ENCODE data around the gene GPR161. TPM values are rescaled to one million over a fixed set of nuclear protein-coding genes. Genes with fewer than 3 reads are reported as not detected.

GPR161 gene
- total RNA-seq, 1 donor from 2014 or later, result 21.9 TPM

DNA sequence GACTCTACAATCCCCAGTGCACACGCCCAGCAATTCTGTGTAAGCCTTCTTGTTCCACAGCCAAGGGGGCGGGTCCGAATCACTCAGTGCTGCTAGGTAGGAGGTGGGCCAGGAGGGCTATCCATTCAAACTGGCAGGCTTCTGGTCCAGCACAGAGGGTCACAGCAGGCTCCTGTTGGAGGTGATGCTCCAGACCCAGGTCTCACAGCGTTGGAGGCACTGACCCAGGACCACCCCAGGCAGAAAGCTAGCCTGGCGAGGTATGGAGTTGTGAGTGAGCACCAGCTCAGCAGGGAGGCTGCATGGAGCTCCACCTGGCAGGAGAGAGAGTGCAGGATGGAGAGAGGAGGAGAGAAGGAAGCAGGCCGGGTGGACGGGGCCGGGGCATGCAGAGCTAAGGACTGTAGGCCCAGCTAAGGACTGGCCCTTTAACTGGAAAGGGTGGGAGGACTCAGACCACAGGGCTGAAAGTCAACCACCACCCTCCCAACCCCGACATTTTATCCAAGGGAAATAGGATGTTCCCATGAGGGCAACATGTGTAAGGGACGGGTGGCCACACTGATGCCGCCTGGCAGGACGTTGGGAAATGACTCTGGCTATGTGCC is 38.7 kb downstream of the GPR161 start:
- Histone ChIP-seq H3K4me1 (ENCODE audit: insufficient read depth, low read length) (peaks cover 5% of the 10 kb centered on the region), H3K4me2 (ENCODE audit: low read length) (no peak overlapping the region), H3K36me3 (ENCODE audit: insufficient read depth, low read length) (no peaks in the 10 kb centered on the region), H2AFZ (ENCODE audit: low read depth, low read length) (no peak overlapping the region), H4K20me1 (ENCODE audit: insufficient read depth, low read length) (no peaks in the 10 kb centered on the region), H3K9me3 (ENCODE audit: insufficient read depth, low read depth, low read length) (no peaks in the 10 kb centered on the region), H3K27ac (ENCODE audit: low read depth, low read length) (no peak overlapping the region), H3K27me3 (ENCODE audit: insufficient read depth, low read length) (no peaks in the 10 kb centered on the region), H3K4me3 (ENCODE audit: insufficient read depth, low read depth, low read length) (no peak overlapping the region), H3K79me2 (ENCODE audit: insufficient read depth, low read length) (no peaks in the 10 kb centered on the region), H3K9ac (ENCODE audit: low read length) (no peak overlapping the region)
- Mint-ChIP-seq H3K36me3 (ENCODE audit: low read depth, unreplicated experiment) (peaks cover 18% of the 10 kb centered on the region), H3K4me1 (ENCODE audit: low read depth, unreplicated experiment) (peaks cover 8% of the 10 kb centered on the region), H3K27me3 (ENCODE audit: low read depth, unreplicated experiment) (no peaks in the 10 kb centered on the region), H3K4me3 (ENCODE audit: unreplicated experiment) (no peak overlapping the region), H3K27ac (ENCODE audit: unreplicated experiment) (no peak overlapping the region), H3K9me3 (ENCODE audit: unreplicated experiment) (no peaks in the 10 kb centered on the region)
- TF ChIP-seq, protein P1, sequence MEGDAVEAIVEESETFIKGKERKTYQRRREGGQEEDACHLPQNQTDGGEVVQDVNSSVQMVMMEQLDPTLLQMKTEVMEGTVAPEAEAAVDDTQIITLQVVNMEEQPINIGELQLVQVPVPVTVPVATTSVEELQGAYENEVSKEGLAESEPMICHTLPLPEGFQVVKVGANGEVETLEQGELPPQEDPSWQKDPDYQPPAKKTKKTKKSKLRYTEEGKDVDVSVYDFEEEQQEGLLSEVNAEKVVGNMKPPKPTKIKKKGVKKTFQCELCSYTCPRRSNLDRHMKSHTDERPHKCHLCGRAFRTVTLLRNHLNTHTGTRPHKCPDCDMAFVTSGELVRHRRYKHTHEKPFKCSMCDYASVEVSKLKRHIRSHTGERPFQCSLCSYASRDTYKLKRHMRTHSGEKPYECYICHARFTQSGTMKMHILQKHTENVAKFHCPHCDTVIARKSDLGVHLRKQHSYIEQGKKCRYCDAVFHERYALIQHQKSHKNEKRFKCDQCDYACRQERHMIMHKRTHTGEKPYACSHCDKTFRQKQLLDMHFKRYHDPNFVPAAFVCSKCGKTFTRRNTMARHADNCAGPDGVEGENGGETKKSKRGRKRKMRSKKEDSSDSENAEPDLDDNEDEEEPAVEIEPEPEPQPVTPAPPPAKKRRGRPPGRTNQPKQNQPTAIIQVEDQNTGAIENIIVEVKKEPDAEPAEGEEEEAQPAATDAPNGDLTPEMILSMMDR (IDR thresholded peaks at IDR 0.05; ENCODE audit: insufficient read depth, low read depth, low read length), result no peak
- TF ChIP-seq EZH2 (IDR thresholded peaks at IDR 0.05; ENCODE audit: insufficient read depth, low read length), result no peak
- no peak for DNase-seq (ENCODE audit: low read depth)
- no peak for FAIRE-seq

DNA sequence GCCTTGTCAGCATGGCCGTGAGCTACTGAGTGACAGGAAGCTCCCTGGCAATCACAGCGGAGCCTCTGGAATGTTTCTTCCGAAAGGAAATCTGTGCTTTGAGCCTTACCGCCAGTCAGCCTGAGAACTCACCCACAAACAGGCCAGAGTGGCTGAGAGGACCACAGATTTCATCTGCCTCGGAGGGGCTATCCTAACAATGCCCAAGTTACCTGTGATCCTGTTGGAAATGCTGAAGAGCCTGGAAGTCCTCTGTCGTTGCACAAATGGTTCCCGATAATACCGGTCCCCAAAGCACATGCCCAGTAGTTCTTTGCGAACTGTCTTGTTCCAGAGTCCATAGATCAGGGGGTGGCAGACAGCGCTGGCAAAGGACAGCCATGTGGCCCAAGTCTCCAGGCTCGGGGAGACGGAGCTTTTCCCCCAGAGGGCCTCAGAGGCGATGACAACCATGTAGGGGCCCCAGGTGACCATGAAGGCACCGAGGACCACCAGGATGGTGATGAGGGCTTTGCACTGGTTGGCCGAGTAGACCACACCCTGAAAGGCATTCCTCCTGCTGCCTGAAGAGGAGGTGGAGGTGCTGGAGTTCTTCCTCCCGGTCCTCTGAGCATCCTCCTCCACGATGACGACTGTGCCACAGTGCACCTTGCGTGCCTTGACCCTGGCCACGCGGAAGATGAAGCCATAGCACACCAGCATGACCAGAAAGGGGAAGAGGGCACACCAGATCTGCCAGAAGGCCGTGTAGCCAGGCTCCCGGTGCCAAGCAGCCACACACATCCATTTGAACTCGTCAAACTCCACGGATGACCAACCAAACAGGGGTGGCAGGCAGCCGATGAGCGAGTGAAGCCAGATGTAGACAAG is 40.2 kb downstream of the GPR161 start:
- no peaks in the 10 kb centered on the region for H3K79me2 ChIP-seq (ENCODE audit: insufficient read depth, low read length)
- no peak overlapping the region for H3K4me3 Mint-ChIP-seq (ENCODE audit: unreplicated experiment)
- H4K20me1 ChIP-seq (ENCODE audit: insufficient read depth, low read length), result no peaks in the 10 kb centered on the region
- peaks cover 5% of the 10 kb centered on the region for H3K4me1 ChIP-seq (ENCODE audit: insufficient read depth, low read length)
- FAIRE-seq (no peak), DNase-seq (ENCODE audit: low read depth) (no peak)
- TF ChIP-seq, protein P1 (IDR thresholded peaks at IDR 0.05; ENCODE audit: insufficient read depth, low read depth, low read length), result no peak
- no peak for TF ChIP-seq EZH2 (IDR thresholded peaks at IDR 0.05; ENCODE audit: insufficient read depth, low read length)
- no peaks in the 10 kb centered on the region for H3K27me3 Mint-ChIP-seq (ENCODE audit: low read depth, unreplicated experiment)
- H3K4me2 ChIP-seq (ENCODE audit: low read length), result no peak overlapping the region
- no peak overlapping the region for H3K9ac ChIP-seq (ENCODE audit: low read length)
- peaks cover 18% of the 10 kb centered on the region for H3K36me3 Mint-ChIP-seq (ENCODE audit: low read depth, unreplicated experiment)
- H2AFZ ChIP-seq (ENCODE audit: low read depth, low read length), result no peak overlapping the region
- no peaks in the 10 kb centered on the region for H3K36me3 ChIP-seq (ENCODE audit: insufficient read depth, low read length)
- no peak overlapping the region for H3K27ac ChIP-seq (ENCODE audit: low read depth, low read length)
- H3K27me3 ChIP-seq (ENCODE audit: insufficient read depth, low read length), result no peaks in the 10 kb centered on the region
- H3K9me3 ChIP-seq (ENCODE audit: insufficient read depth, low read depth, low read length), result no peaks in the 10 kb centered on the region
- peaks cover 8% of the 10 kb centered on the region for H3K4me1 Mint-ChIP-seq (ENCODE audit: low read depth, unreplicated experiment)
- no peaks in the 10 kb centered on the region for H3K9me3 Mint-ChIP-seq (ENCODE audit: unreplicated experiment)
- no peak overlapping the region for H3K27ac Mint-ChIP-seq (ENCODE audit: unreplicated experiment)
- H3K4me3 ChIP-seq (ENCODE audit: insufficient read depth, low read depth, low read length), result no peak overlapping the region

All from astrocyte (in vitro differentiated cells and primary cell).